ENCODE results near the gene NDUFB5. TPM values are rescaled to one million over a fixed set of nuclear protein-coding genes. Genes with fewer than 3 reads are reported as not detected.

NDUFB5 gene
- total RNA-seq, result 93.9 TPM
- long read RNA-seq, full-length matches to known transcripts, result 32 of 36 reads
- long read RNA-seq, partial matches to known transcripts, result 0 of 36 reads
- long read RNA-seq, other reads (novel, unspliced or antisense), result 4 of 36 reads

GRCh38 chr3:179604321-179605078 is at the start of gene NDUFB5, which contains the start of gene MRPL47:
Gene NDUFB5, plus strand, starts transcription at chr3:179604794. Its CDS starts 22 bp downstream, at chr3:179604816.
Gene MRPL47, minus strand, starts transcription at chr3:179604638. Its CDS starts 14 bp downstream, at chr3:179604624.
- Histone ChIP-seq H3K27me3 (ENCODE audit: low read depth) (no peaks in the 10 kb centered on the region), H3K27ac (peak within 1 kb of the TSS; percentile 91), H3K4me3 (peak within 1 kb of the TSS; percentile 73), H3K9me3 (no peaks in the 10 kb centered on the region), H3K4me1 (peaks cover 22% of the 10 kb centered on the region), H3K36me3 (peaks cover 32% of the 10 kb centered on the region)
- ATAC-seq, result peak; percentile 100
- peak; percentile 95 for DNase-seq
- TF ChIP-seq CTCF (IDR thresholded peaks at IDR 0.05), result no peak
- intact Hi-C loops (cut with DNase I), result no loop called here

- H3K4me1 ChIP-seq, result peaks cover 4% of the 10 kb centered on the region
- no peak for DNase-seq
- H3K4me3 ChIP-seq, result no peak overlapping the region
- no peaks in the 10 kb centered on the region for H3K36me3 ChIP-seq
- H3K9me3 ChIP-seq, result no peaks in the 10 kb centered on the region
- no peaks in the 10 kb centered on the region for H3K27me3 ChIP-seq (ENCODE audit: low read depth)
- peak; percentile 87 for TF ChIP-seq CTCF (IDR thresholded peaks at IDR 0.05)
- no peak for ATAC-seq
- intact Hi-C loops (cut with DNase I), result loop anchor here (10.0 kb wide), 1 partner anchor 114 kb away; no protein-coding TSS in a partner anchor
- no peak overlapping the region for H3K27ac ChIP-seq
Observed at GRCh38 chr3:179558742-179559364, 45.7 kb upstream of the NDUFB5 start.

GRCh38 chr3:179560791-179561190 is 43.8 kb upstream of the NDUFB5 start:
- Histone ChIP-seq H3K4me3 (no peak overlapping the region), H3K9me3 (no peaks in the 10 kb centered on the region), H3K27ac (no peak overlapping the region), H3K36me3 (no peaks in the 10 kb centered on the region), H3K4me1 (peaks cover 18% of the 10 kb centered on the region), H3K27me3 (ENCODE audit: low read depth) (no peaks in the 10 kb centered on the region)
- intact Hi-C loops (cut with DNase I), result no loop called here
- ATAC-seq (no peak), DNase-seq (no peak)
- TF ChIP-seq CTCF (IDR thresholded peaks at IDR 0.05), result no peak

- Histone ChIP-seq H3K27ac (peak within 1 kb of the TSS; percentile 85), H3K36me3 (no peaks in the 10 kb centered on the region), H3K9me3 (no peaks in the 10 kb centered on the region), H3K4me1 (peaks cover 18% of the 10 kb centered on the region), H3K4me3 (peak within 1 kb of the TSS; percentile 91), H3K27me3 (ENCODE audit: low read depth) (no peaks in the 10 kb centered on the region)
- DNase-seq (peak; percentile 100), ATAC-seq (peak; percentile 99)
- intact Hi-C loops (cut with DNase I), result no loop called here
- TF ChIP-seq CTCF (IDR thresholded peaks at IDR 0.05), result no peak
Observed at GRCh38 chr3:179562591-179563270, 41.9 kb upstream of the NDUFB5 start, which contains the start of gene ACTL6A. Gene ACTL6A, plus strand, starts transcription at chr3:179562926. Its CDS starts 167 bp downstream, at chr3:179563093.

- intact Hi-C loops (cut with DNase I), result no loop called here
- peak overlapping the region; percentile 91 for H3K4me3 ChIP-seq
- ATAC-seq, result peak; percentile 85 to 89
- H3K4me1 ChIP-seq, result peaks cover 18% of the 10 kb centered on the region
- H3K27ac ChIP-seq, result peak overlapping the region; percentile 85
- TF ChIP-seq CTCF (IDR thresholded peaks at IDR 0.05), result peak; percentile 61
- H3K27me3 ChIP-seq (ENCODE audit: low read depth), result no peaks in the 10 kb centered on the region
- H3K36me3 ChIP-seq, result no peaks in the 10 kb centered on the region
- peak; percentile 87 for DNase-seq
- no peaks in the 10 kb centered on the region for H3K9me3 ChIP-seq
Observed at GRCh38 chr3:179563271-179563783, 41.3 kb upstream of the NDUFB5 start.
